OCI-LY1 (cell line): ENCODE measurements around the gene TMEM238.

Experiments used
- H2AFZ ChIP-seq: fragments of 200-600 bp; sonication (generic), shearing (Covaris generic); 2 replicates; pipeline ENCODE4 v1.6.0; 2014; ENCODE audit warnings: antibody characterized with exemption, mild to moderate bottlenecking, low read length
- H3F3A ChIP-seq: fragments of 200-600 bp; sonication (generic), shearing (Covaris generic); 2 replicates; pipeline ENCODE4 v1.6.0; 2014; ENCODE audit warnings: mild to moderate bottlenecking, antibody characterized with exemption, low read length, moderate library complexity; ENCODE audit not compliant: insufficient read depth
- H3K27ac ChIP-seq: fragments of 200-600 bp; sonication (generic); 2 replicates; pipeline ENCODE4 v1.5.1; 2014; ENCODE audit warnings: low read length, mixed run types, mild to moderate bottlenecking, low read depth; ENCODE audit not compliant: poor library complexity, severe bottlenecking
- H3K27me3 ChIP-seq: fragments of 200-600 bp; sonication (generic); 2 replicates; pipeline ENCODE4 v1.6.0; 2014; ENCODE audit warnings: antibody characterized with exemption, mild to moderate bottlenecking, low read length, moderate library complexity; ENCODE audit not compliant: insufficient read depth
- H3K36me3 ChIP-seq: fragments of 200-600 bp; sonication (generic); 2 replicates; pipeline ENCODE4 v1.6.1; 2014; ENCODE audit warnings: mild to moderate bottlenecking, antibody characterized with exemption, low read length, moderate library complexity, mixed read lengths; ENCODE audit not compliant: insufficient read depth
- H3K4me1 ChIP-seq: fragments of 200-600 bp; sonication (generic); 2 replicates; pipeline ENCODE4 v1.5.1; 2014; ENCODE audit warnings: mild to moderate bottlenecking, low read length, moderate library complexity; ENCODE audit not compliant: insufficient read depth, severe bottlenecking
- H3K4me2 ChIP-seq: fragments of 200-600 bp; sonication (generic), shearing (Covaris generic); 2 replicates; pipeline ENCODE4 v1.6.1; 2014; ENCODE audit warnings: low read length
- H3K4me3 ChIP-seq: fragments of 200-600 bp; sonication (generic); 2 replicates; pipeline ENCODE4 v1.5.1; 2014; ENCODE audit warnings: low read length, low read depth, mild to moderate bottlenecking, mixed read lengths; ENCODE audit not compliant: poor library complexity, severe bottlenecking
- H3K79me2 ChIP-seq: fragments of 200-600 bp; shearing (Covaris generic); 2 replicates; pipeline ENCODE4 v1.6.1; 2016; ENCODE audit warnings: mixed run types, low read length, mixed read lengths; ENCODE audit not compliant: insufficient read depth
- H3K9ac ChIP-seq: fragments of 200-600 bp; sonication (generic), shearing (Covaris generic); 2 replicates; pipeline ENCODE4 v1.6.1; 2014; ENCODE audit warnings: mild to moderate bottlenecking, low read length, mixed read lengths
- H3K9me2 ChIP-seq: fragments of 200-600 bp; sonication (generic), shearing (Covaris generic); 2 replicates; pipeline ENCODE4 v1.6.1; 2014; ENCODE audit warnings: low read depth, mild to moderate bottlenecking, low read length, mixed read lengths
- H3K9me3 ChIP-seq: fragments of 200-600 bp; shearing (Covaris generic); 2 replicates; pipeline ENCODE4 v1.6.1; 2014; ENCODE audit warnings: low read length, mixed read lengths
- H4K20me1 ChIP-seq: fragments of 200-600 bp; sonication (generic), shearing (Covaris generic); 2 replicates; pipeline ENCODE4 v1.6.0; 2016; ENCODE audit warnings: mild to moderate bottlenecking, low read length; ENCODE audit not compliant: insufficient read depth
- CTCF ChIP-seq: fragments of 200-600 bp; sonication (generic), shearing (Covaris generic); IDR thresholded peaks from 2 replicates; pipeline ENCODE4 v1.5.1; 2017; ENCODE audit warnings: mild to moderate bottlenecking, antibody characterized with exemption, low read length, moderate library complexity, mixed read lengths
- EZH2 ChIP-seq: fragments of 200-600 bp; sonication (generic), shearing (Covaris generic); IDR thresholded peaks from 2 replicates; pipeline ENCODE4 v1.8.0; 2017; ENCODE audit warnings: borderline replicate concordance, mixed run types, mild to moderate bottlenecking, antibody characterized with exemption, low read length, moderate library complexity, mixed read lengths

Gene TMEM238

DNA sequence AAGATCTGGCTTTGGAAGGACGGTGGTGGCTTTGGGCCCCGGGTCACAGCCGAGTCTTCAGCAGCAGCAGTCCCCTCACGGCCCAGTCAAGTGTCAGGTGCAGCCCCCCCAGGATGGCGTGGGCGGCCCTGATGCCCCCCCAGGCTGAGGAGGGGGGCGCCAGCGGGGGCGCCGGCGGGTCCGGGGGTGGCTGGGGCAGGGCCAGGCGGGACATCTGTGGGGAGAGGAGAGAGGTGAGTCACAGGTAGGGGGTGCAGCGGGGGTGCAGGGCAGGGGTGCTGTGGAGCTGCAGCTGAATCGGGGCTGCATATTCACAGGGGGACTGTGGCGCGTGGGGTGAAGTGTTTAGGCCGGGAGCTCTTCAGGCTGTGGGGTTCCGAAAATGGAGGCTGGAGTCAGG lies 18.1 kb downstream of the TMEM238 start:
- H4K20me1 ChIP-seq, result no peaks in the 10 kb centered on the region

GRCh38 chr19:55365245-55365644 lies 18.8 kb downstream of the TMEM238 start:
- Histone ChIP-seq H3K79me2 (no peaks in the 10 kb centered on the region), H3K27ac (no peak overlapping the region), H3K36me3 (no peaks in the 10 kb centered on the region), H3F3A (no peaks in the 10 kb centered on the region), H3K27me3 (peaks cover 9% of the 10 kb centered on the region; the same call in 1 of the 2 replicates), H3K9me3 (no peaks in the 10 kb centered on the region), H4K20me1 (no peaks in the 10 kb centered on the region), H3K9ac (no peak overlapping the region), H2AFZ (no peak overlapping the region), H3K4me3 (no peak overlapping the region), H3K4me2 (no peak overlapping the region), H3K4me1 (peaks cover 4% of the 10 kb centered on the region), H3K9me2 (no peaks in the 10 kb centered on the region)
- no peak for TF ChIP-seq EZH2
- no peak for TF ChIP-seq CTCF

More for the DNA sequence above, 18.1 kb downstream of the TMEM238 start:
- Histone ChIP-seq H3K9me3 (no peaks in the 10 kb centered on the region), H3K9ac (no peak overlapping the region), H3K36me3 (no peaks in the 10 kb centered on the region), H3K79me2 (no peaks in the 10 kb centered on the region), H3K27me3 (peaks cover 9% of the 10 kb centered on the region; the same call in 1 of the 2 replicates), H3K4me2 (no peak overlapping the region), H3K9me2 (no peaks in the 10 kb centered on the region), H3K4me1 (peaks cover 4% of the 10 kb centered on the region), H2AFZ (no peak overlapping the region), H3K27ac (no peak overlapping the region), H3F3A (no peaks in the 10 kb centered on the region), H3K4me3 (no peak overlapping the region)
- no peak for TF ChIP-seq CTCF

- no peaks in the 10 kb centered on the region for H3F3A ChIP-seq
- no peak within 1 kb of the TSS for H3K27ac ChIP-seq
- H3K9me2 ChIP-seq, result no peaks in the 10 kb centered on the region
- H3K36me3 ChIP-seq, result no peaks in the 10 kb centered on the region
- H4K20me1 ChIP-seq, result no peaks in the 10 kb centered on the region
- no peak within 1 kb of the TSS for H3K4me2 ChIP-seq
- H2AFZ ChIP-seq, result no peak within 1 kb of the TSS
- no peaks in the 10 kb centered on the region for H3K79me2 ChIP-seq
- TF ChIP-seq EZH2, result no peak
- TF ChIP-seq CTCF, result no peak
- peaks cover 9% of the 10 kb centered on the region; the same call in 1 of the 2 replicates for H3K27me3 ChIP-seq
- no peaks in the 10 kb centered on the region for H3K9me3 ChIP-seq
- no peak within 1 kb of the TSS for H3K4me3 ChIP-seq
- no peak within 1 kb of the TSS for H3K9ac ChIP-seq
- no peaks in the 10 kb centered on the region for H3K4me1 ChIP-seq
Measured at GRCh38 chr19:55362990-55363716, 20.9 kb downstream of the TMEM238 start, which contains the start of gene GARIN5B. TSS of gene GARIN5B (minus strand) at chr19:55363260. CDS start at chr19:55363066, 194 bp downstream.
